Measurements from ENCODE around the gene GREM2.

DNA sequence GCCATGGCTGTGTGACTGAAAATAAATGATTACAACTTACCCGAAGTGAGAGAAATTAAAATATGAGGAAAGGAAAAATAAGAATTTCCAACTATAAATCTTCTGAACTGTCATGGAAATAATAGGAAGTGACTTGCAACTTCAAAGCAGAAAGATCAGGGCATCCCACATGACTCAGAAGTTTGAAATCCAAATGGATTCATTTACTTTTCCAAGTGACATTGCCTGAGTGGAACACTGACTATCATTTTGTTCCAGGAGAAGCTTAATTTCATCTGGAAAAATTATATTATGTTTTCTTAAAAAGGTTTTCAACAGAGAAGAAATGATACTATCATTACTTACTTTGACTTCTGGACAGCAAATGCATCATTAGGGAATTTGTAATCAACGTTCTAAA, 110.8 kb downstream of the GREM2 start:
- TF ChIP-seq, protein P1, sequence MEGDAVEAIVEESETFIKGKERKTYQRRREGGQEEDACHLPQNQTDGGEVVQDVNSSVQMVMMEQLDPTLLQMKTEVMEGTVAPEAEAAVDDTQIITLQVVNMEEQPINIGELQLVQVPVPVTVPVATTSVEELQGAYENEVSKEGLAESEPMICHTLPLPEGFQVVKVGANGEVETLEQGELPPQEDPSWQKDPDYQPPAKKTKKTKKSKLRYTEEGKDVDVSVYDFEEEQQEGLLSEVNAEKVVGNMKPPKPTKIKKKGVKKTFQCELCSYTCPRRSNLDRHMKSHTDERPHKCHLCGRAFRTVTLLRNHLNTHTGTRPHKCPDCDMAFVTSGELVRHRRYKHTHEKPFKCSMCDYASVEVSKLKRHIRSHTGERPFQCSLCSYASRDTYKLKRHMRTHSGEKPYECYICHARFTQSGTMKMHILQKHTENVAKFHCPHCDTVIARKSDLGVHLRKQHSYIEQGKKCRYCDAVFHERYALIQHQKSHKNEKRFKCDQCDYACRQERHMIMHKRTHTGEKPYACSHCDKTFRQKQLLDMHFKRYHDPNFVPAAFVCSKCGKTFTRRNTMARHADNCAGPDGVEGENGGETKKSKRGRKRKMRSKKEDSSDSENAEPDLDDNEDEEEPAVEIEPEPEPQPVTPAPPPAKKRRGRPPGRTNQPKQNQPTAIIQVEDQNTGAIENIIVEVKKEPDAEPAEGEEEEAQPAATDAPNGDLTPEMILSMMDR (conservative IDR thresholded peaks at IDR 0.05; ENCODE audit: low read depth, low read length) = no peak
- TF ChIP-seq EZH2 (IDR thresholded peaks at IDR 0.05; ENCODE audit: borderline replicate concordance, low read depth, low read length, poor library complexity, severe bottlenecking) = no peak
